SH-SY5Y (cell line): Measurements from ENCODE around the gene CHMP5.

Experiments used
- GATA2 ChIP-seq: IDR thresholded peaks from 2 replicates; pipeline ENCODE4 v1.6.1; 2011; ENCODE audit warnings: mild to moderate bottlenecking, low read depth, low read length
- GATA3 ChIP-seq: IDR thresholded peaks from 2 replicates; pipeline ENCODE4 v1.6.1; 2011; ENCODE audit warnings: low read depth, mild to moderate bottlenecking, low read length, moderate library complexity

The CHMP5 gene

GRCh38 chr9:33264473-33265177, at the start of gene CHMP5, which contains the start of gene BAG1:
TSS of gene CHMP5 (plus strand) at chr9:33265049. CDS start at chr9:33265079, 30 bp downstream.
TSS of gene BAG1 (minus strand) at chr9:33264708.
- TF ChIP-seq GATA2 = no peak
- no peak for TF ChIP-seq GATA3

- TF ChIP-seq GATA2 (no peak), GATA3 (no peak)
Observed at GRCh38 chr9:33220681-33221567, 43.9 kb upstream of the CHMP5 start.

- no peak for TF ChIP-seq GATA3
- TF ChIP-seq GATA2 = no peak
Observed at GRCh38 chr9:33221568-33221884, 43.3 kb upstream of the CHMP5 start.

GRCh38 chr9:33222031-33222430, 42.8 kb upstream of the CHMP5 start:
- TF ChIP-seq GATA2 = no peak
- TF ChIP-seq GATA3 = no peak

- no peak for TF ChIP-seq GATA2
- TF ChIP-seq GATA3 = no peak
Observed at GRCh38 chr9:33223696-33224095, 41.2 kb upstream of the CHMP5 start.

- TF ChIP-seq GATA3 (no peak), GATA2 (no peak)
Observed at GRCh38 chr9:33225319-33226147, 39.3 kb upstream of the CHMP5 start.

GRCh38 chr9:33227008-33227398, 37.8 kb upstream of the CHMP5 start:
- no peak for TF ChIP-seq GATA2
- TF ChIP-seq GATA3 = no peak

GRCh38 chr9:33227741-33228140, 37.1 kb upstream of the CHMP5 start:
- no peak for TF ChIP-seq GATA3
- no peak for TF ChIP-seq GATA2

GRCh38 chr9:33228606-33229005, 36.2 kb upstream of the CHMP5 start:
- TF ChIP-seq GATA2 (no peak), GATA3 (no peak)

- TF ChIP-seq GATA2 = no peak
- TF ChIP-seq GATA3 = no peak
Observed at GRCh38 chr9:33229359-33230114, 35.3 kb upstream of the CHMP5 start.

- TF ChIP-seq GATA3 (no peak), GATA2 (no peak)
Observed at GRCh38 chr9:33230756-33231622, 33.9 kb upstream of the CHMP5 start.

GRCh38 chr9:33231623-33231942, 33.3 kb upstream of the CHMP5 start:
- TF ChIP-seq GATA2 (no peak), GATA3 (no peak)

GRCh38 chr9:33232815-33233214, 32.0 kb upstream of the CHMP5 start:
- TF ChIP-seq GATA3 (no peak), GATA2 (no peak)
